SK-N-SH (cell line): ENCODE measurements around the gene CACNA2D1. TPM values are rescaled to one million over a fixed set of nuclear protein-coding genes. Genes with fewer than 3 reads are reported as not detected.
A peak's percentile ranks its signal among the peaks of the same experiment; 100 is the strongest.

Experiments
- CTCF ChIA-PET: fragments of 300-600, 350-600 bp; formaldehyde crosslinking; extraction: SDS; loops from one replicate; lab custom pipeline; 2021; lab: Yijun Ruan, JAX
- POLR2A ChIA-PET: fragments of 350-600 bp; sonication (Branson Sonifier 250); formaldehyde crosslinking; extraction: SDS; loops from one replicate; lab custom pipeline; 2020; ENCODE audit warnings: antibody characterized with exemption, inconsistent platforms; lab: Yijun Ruan, JAX
- DNase-seq: peaks from one replicate; pipeline ENCODE4 v3.0.0; 2012
- H2AFZ ChIP-seq: fragments of 200-600 bp; sonication (generic); 2 replicates; pipeline ENCODE4 v1.8.1; 2016; ENCODE audit warnings: antibody characterized with exemption, mild to moderate bottlenecking, low read depth
- H3F3A ChIP-seq: fragments of 200-600 bp; sonication (generic); replicated peaks from 2 replicates; pipeline ENCODE3; 2016; ENCODE audit warnings: antibody characterized with exemption, mild to moderate bottlenecking; ENCODE audit not compliant: insufficient read depth
- H3K27ac ChIP-seq, 2 experiments: fragments of 200-500 bp in 1 of 2; fragments of 200-600 bp in 1 of 2; sonication (Bioruptor generic) in 1 of 2; sonication (generic), shearing (Covaris generic) in 1 of 2; 2 replicates each; pipeline versions ENCODE4 v1.5.1 to v1.6.1; 2014 to 2016; ENCODE audit warnings: low read depth in 2 of 2, inconsistent platforms in 1 of 2, low read length in 1 of 2, mild to moderate bottlenecking in 1 of 2, mixed read lengths in 1 of 2
- H3K27me3 ChIP-seq: fragments of 200-600 bp; sonication (generic), shearing (Covaris generic); 2 replicates; pipeline ENCODE4 v1.6.1; 2016; ENCODE audit warnings: mixed run types; ENCODE audit not compliant: insufficient read depth
- H3K36me3 ChIP-seq, 2 experiments: fragments of 200-500 bp in 1 of 2; fragments of 200-600 bp in 1 of 2; sonication (Bioruptor generic) in 1 of 2; sonication (generic) in 1 of 2; replicated peaks in 1 of 2; 2 replicates each; pipeline versions ENCODE3 to v1.5.1; 2014 to 2016; ENCODE audit warnings: low read length in 1 of 2, mild to moderate bottlenecking in 1 of 2; ENCODE audit not compliant: insufficient read depth in 2 of 2, control insufficient read depth in 1 of 2
- H3K4me1 ChIP-seq, 2 experiments: fragments of 200-500 bp in 1 of 2; fragments of 200-600 bp in 1 of 2; sonication (Bioruptor generic) in 1 of 2; sonication (generic), shearing (Covaris generic) in 1 of 2; 2 replicates each; pipeline versions ENCODE4 v1.5.1 to v1.6.1; 2014 to 2016; ENCODE audit warnings: low read depth in 1 of 2, low read length in 1 of 2, mixed run types in 1 of 2; ENCODE audit not compliant: insufficient read depth in 2 of 2, control insufficient read depth in 1 of 2
- H3K4me2 ChIP-seq: fragments of 200-600 bp; sonication (generic), shearing (Covaris generic); 2 replicates; pipeline ENCODE4 v1.6.1; 2017; ENCODE audit warnings: mixed run types
- H3K4me3 ChIP-seq, 2 experiments: fragments of 200-500 bp in 1 of 2; fragments of 200-600 bp in 1 of 2; sonication (Bioruptor generic) in 1 of 2; sonication (generic), shearing (Covaris generic) in 1 of 2; 2 replicates each; pipeline versions ENCODE4 v1.5.1 to v1.8.1; 2014 to 2016; ENCODE audit warnings: low read depth in 2 of 2, inconsistent platforms in 1 of 2, low read length in 1 of 2, mild to moderate bottlenecking in 1 of 2, mixed read lengths in 1 of 2, moderate library complexity in 1 of 2
- H3K79me2 ChIP-seq: fragments of 200-600 bp; sonication (generic); 2 replicates; pipeline ENCODE4 v1.8.1; 2017; ENCODE audit warnings: mild to moderate bottlenecking; ENCODE audit not compliant: insufficient read depth
- H3K9ac ChIP-seq: fragments of 200-600 bp; sonication (generic); 2 replicates; pipeline ENCODE4 v1.6.1; 2017; ENCODE audit warnings: mixed run types
- H3K9me2 ChIP-seq: fragments of 200-600 bp; sonication (generic); 2 replicates; pipeline ENCODE4 v1.6.1; 2017; ENCODE audit warnings: mixed run types
- H3K9me3 ChIP-seq: fragments of 200-600 bp; sonication (generic); 2 replicates; pipeline ENCODE4 v1.6.1; 2017; ENCODE audit warnings: mixed run types, mild to moderate bottlenecking, moderate library complexity
- H4K20me1 ChIP-seq: fragments of 200-600 bp; sonication (generic); 2 replicates; pipeline ENCODE4 v1.6.1; 2017; ENCODE audit warnings: mild to moderate bottlenecking, mixed run types; ENCODE audit not compliant: insufficient read depth
- CHD2 ChIP-seq: fragments of 150-350 bp; IDR thresholded peaks from 2 replicates; pipeline ENCODE4 v1.6.1; 2018; ENCODE audit warnings: low read length; ENCODE audit not compliant: partially characterized antibody
- EP300 ChIP-seq, 2 experiments: IDR thresholded peaks; 2 replicates each; pipeline versions ENCODE4 v1.4.0 to v1.6.1; 2012; ENCODE audit warnings: borderline replicate concordance in 1 of 2, low read depth in 1 of 2, low read length in 1 of 2
- FOXJ3 ChIP-seq: sonication (generic); formaldehyde crosslinking; IDR thresholded peaks from 2 replicates; pipeline ENCODE4 v1.5.1; 2020; ENCODE audit warnings: mild to moderate bottlenecking, missing genetic modification reagents
- GATA2 ChIP-seq: sonication (generic); formaldehyde crosslinking; IDR thresholded peaks from 2 replicates; pipeline ENCODE4 v1.5.0; 2020; ENCODE audit warnings: mild to moderate bottlenecking, missing genetic modification reagents
- IRF3 ChIP-seq: fragments of 150-350 bp; IDR thresholded peaks from 2 replicates; pipeline ENCODE4 v1.6.1; 2016; ENCODE audit warnings: mild to moderate bottlenecking, low read depth, low read length
- MXI1 ChIP-seq: IDR thresholded peaks from 2 replicates; pipeline ENCODE4 v1.6.1; 2012; ENCODE audit warnings: mild to moderate bottlenecking, low read depth, low read length, improper control_type of control experiment
- NFIC ChIP-seq: IDR thresholded peaks from 2 replicates; pipeline ENCODE4 v1.4.0; 2012; ENCODE audit warnings: borderline replicate concordance
- POLR2AphosphoS5 ChIP-seq: IDR thresholded peaks from 2 replicates; pipeline ENCODE4 v1.6.1; 2012; ENCODE audit warnings: low read depth, low read length
- RAD21 ChIP-seq: IDR thresholded peaks from 2 replicates; pipeline ENCODE4 v1.6.1; 2012; ENCODE audit warnings: mild to moderate bottlenecking, low read length
- RCOR1 ChIP-seq: fragments of 150-350 bp; IDR thresholded peaks from 2 replicates; pipeline ENCODE4 v1.6.1; 2017; ENCODE audit warnings: antibody characterized with exemption, low read length
- REST ChIP-seq: IDR thresholded peaks from 2 replicates; pipeline ENCODE4 v1.6.1; 2012; ENCODE audit warnings: mild to moderate bottlenecking, low read depth, low read length, moderate library complexity
- RFX5 ChIP-seq: IDR thresholded peaks from 2 replicates; pipeline ENCODE4 v1.6.1; 2012; ENCODE audit warnings: mild to moderate bottlenecking, improper control_type of control experiment, low read length
- SIN3A ChIP-seq: IDR thresholded peaks from 2 replicates; pipeline ENCODE4 v1.6.1; 2012; ENCODE audit warnings: low read depth, mild to moderate bottlenecking, low read length, moderate library complexity, borderline replicate concordance
- SMC3 ChIP-seq: IDR thresholded peaks from 2 replicates; pipeline ENCODE4 v1.6.1; 2012; ENCODE audit warnings: low read depth, low read length, improper control_type of control experiment
- TAF1 ChIP-seq: IDR thresholded peaks from 2 replicates; pipeline ENCODE4 v1.6.1; 2012; ENCODE audit warnings: low read depth, mild to moderate bottlenecking, low read length, moderate library complexity, borderline replicate concordance
- TCF12 ChIP-seq: IDR thresholded peaks from 2 replicates; pipeline ENCODE4 v1.4.0; 2012
- USF1 ChIP-seq: IDR thresholded peaks from 2 replicates; pipeline ENCODE4 v1.4.0; 2012; ENCODE audit warnings: low read depth, borderline replicate concordance
- WGBS: methylation state at CpG from one replicate; pipeline ENCODE4 v1.1.6; 2017; ENCODE audit warnings: low lambda C conversion rate; 5-methylcytosine and 5-hydroxymethylcytosine counted together
- polyA plus RNA-seq, 3 experiments: library from polyadenylated mRNA; depleted of rRNA; stranded (reverse); fragments of >200 nt; gene quantifications; 2 replicates each; pipeline ENCODE4 v1.2.3, GENCODE V29; 2012

The CACNA2D1 gene
- polyA plus RNA-seq, 1 of the 3 experiments (the other 2 are of a cell fraction), result 3.4 TPM

- TF ChIP-seq IRF3, result no peak
- TF ChIP-seq POLR2AphosphoS5, result no peak
- no peak for TF ChIP-seq USF1
- TF ChIP-seq SMC3, result no peak
- TF ChIP-seq REST, result no peak
- no peak for TF ChIP-seq RAD21
Observed at GRCh38 chr7:82423446-82423845, 20.1 kb downstream of the CACNA2D1 start (continued).

GRCh38 chr7:82419200-82419599 lies 24.4 kb downstream of the CACNA2D1 start:
- TF ChIP-seq SIN3A (no peak), NFIC (peak; percentile 51), MXI1 (peak; percentile 88; the same call in 1 of the 2 replicates), RAD21 (peak; percentile 38; the same call in 1 of the 2 replicates), TCF12 (peak; percentile 60), GATA2 (CRISPR knock-in tag) (peak; percentile 98), RFX5 (no peak), EP300 (IDR thresholded peaks at IDR 0.05; ENCODE audit: borderline replicate concordance in 1 of 2, low read depth in 1 of 2, low read length in 1 of 2) (peak in 1 of 2 experiments; percentile 96; a peak in 2 of 4 replicates), CHD2 (peak; percentile 85), SMC3 (no peak), TAF1 (no peak), POLR2AphosphoS5 (peak; percentile 40; the same call in 1 of the 2 replicates), FOXJ3 (CRISPR knock-in tag) (peak; percentile 92), RCOR1 (peak; percentile 97)
- Histone ChIP-seq H2AFZ (no peak overlapping the region), H3K9me3 (no peaks in the 10 kb centered on the region), H3K4me2 (no peak overlapping the region), H3K27me3 (no peaks in the 10 kb centered on the region), H3K4me3 (no peak overlapping the region), H3K4me1 (peaks cover 0 to 28% of the 10 kb centered on the region in 2 experiments; a peak in 2 of 4 replicates), H3K9ac (no peak overlapping the region), H4K20me1 (no peaks in the 10 kb centered on the region), H3F3A (no peaks in the 10 kb centered on the region), H3K27ac (peak overlapping the region in 1 of 2 experiments; percentile 87; a peak in 2 of 4 replicates), H3K79me2 (no peaks in the 10 kb centered on the region), H3K9me2 (no peaks in the 10 kb centered on the region), H3K36me3 (no peaks in the 10 kb centered on the region)
- 83% methylated on average over 1 of the region's 1 CpG for WGBS
- ChIA-PET POLR2A (no interaction called here), CTCF (interaction anchor here (0.6 to 1.1 kb wide), 4 partner anchors 11 to 389 kb away, joined by 3 to 5 read pairs (median 4); no protein-coding TSS in a partner anchor)
- DNase-seq, result peak; percentile 77
